Retina (tissue), 1 donor: ENCODE measurements around the gene ADGRD1.
"Not testable (repeated sequence)": the region's sequence is repeated elsewhere in the genome, so short reads cannot be mapped to it uniquely, and the experiment has no call there.

ENCODE experiments used
- DNase-seq: peaks from one replicate; pipeline ENCODE4 v3.0.0-alpha.2; 2016

Gene ADGRD1

GRCh38 chr12:130953771-130954543 lies at the start of gene ADGRD1:
TSS of gene ADGRD1 (plus strand) at chr12:130953907. CDS start at chr12:130954466, 559 bp downstream.
- peak; percentile 46 for DNase-seq

- DNase-seq = no peak
These were observed 49.6 kb upstream of the ADGRD1 start for GRCh38 chr12:130904064-130904463.

GRCh38 chr12:130904936-130905455 lies 48.7 kb upstream of the ADGRD1 start:
- not testable (repeated sequence) for DNase-seq

- DNase-seq = no peak
These were observed 44.6 kb upstream of the ADGRD1 start for GRCh38 chr12:130909111-130909510.

- DNase-seq = no peak
These were observed 42.5 kb upstream of the ADGRD1 start for GRCh38 chr12:130911193-130911592.

- no peak for DNase-seq
These were observed 41.8 kb upstream of the ADGRD1 start for GRCh38 chr12:130911933-130912332.

- peak; percentile 90 for DNase-seq
These were observed 37.3 kb upstream of the ADGRD1 start for GRCh38 chr12:130916241-130916911.

GRCh38 chr12:130917607-130918006 lies 36.1 kb upstream of the ADGRD1 start:
- DNase-seq = no peak

- no peak for DNase-seq
These were observed 34.6 kb upstream of the ADGRD1 start for GRCh38 chr12:130919086-130919485.

GRCh38 chr12:130920119-130920703 lies 33.5 kb upstream of the ADGRD1 start:
- DNase-seq = no peak

- DNase-seq = no peak
These were observed 32.9 kb upstream of the ADGRD1 start for GRCh38 chr12:130920723-130921381.

- DNase-seq = no peak
These were observed 31.2 kb upstream of the ADGRD1 start for GRCh38 chr12:130922511-130922953.

GRCh38 chr12:130924966-130925665 lies 28.6 kb upstream of the ADGRD1 start:
- no peak for DNase-seq

GRCh38 chr12:130925666-130926015 lies 28.1 kb upstream of the ADGRD1 start:
- DNase-seq = no peak

- no peak for DNase-seq
These were observed 24.3 kb upstream of the ADGRD1 start for GRCh38 chr12:130929363-130929762.

- DNase-seq = no peak
These were observed 21.4 kb upstream of the ADGRD1 start for GRCh38 chr12:130932061-130932930.

GRCh38 chr12:130933269-130933995 lies 20.3 kb upstream of the ADGRD1 start:
- DNase-seq = no peak

GRCh38 chr12:130934753-130935152 lies 19.0 kb upstream of the ADGRD1 start:
- DNase-seq = no peak

- no peak for DNase-seq
These were observed 17.1 kb upstream of the ADGRD1 start for GRCh38 chr12:130936561-130936960.

GRCh38 chr12:130937063-130937462 lies 16.6 kb upstream of the ADGRD1 start:
- DNase-seq = no peak

- DNase-seq = not testable (repeated sequence)
These were observed 16.2 kb upstream of the ADGRD1 start for GRCh38 chr12:130937546-130937945.
